Lung (tissue), 12 donors: ENCODE measurements around the gene AP1G1. TPM values are rescaled to one million over a fixed set of nuclear protein-coding genes. Genes with fewer than 3 reads are reported as not detected.

ENCODE experiments used
- ATAC-seq: fragments of 200-7000 bp; cut with Tn5 transposase; one replicate; pipeline ENCODE4 v1.9.1; 2020; ENCODE audit warnings: moderate number of reproducible peaks; ENCODE audit not compliant: insufficient read depth, low FRiP score
- DNase-seq, 3 donors: peaks; one replicate each; pipeline ENCODE4 v3.0.0-alpha.2; 2013 to 2017
- H3K27ac ChIP-seq, 2 donors: one replicate each; pipeline ENCODE4 v1.5.1; 2013; ENCODE audit warnings: mild to moderate bottlenecking in 2 of 2, moderate library complexity in 2 of 2, control low read depth in 1 of 2, inconsistent platforms in 1 of 2, low read depth in 1 of 2, low read length in 1 of 2
- H3K27me3 ChIP-seq, 3 donors: one replicate each; pipeline ENCODE4 v1.5.1; 2013; ENCODE audit warnings: low read length in 2 of 3; ENCODE audit not compliant: control insufficient read depth in 3 of 3, insufficient read depth in 3 of 3
- H3K36me3 ChIP-seq, 4 donors: one replicate each; pipeline ENCODE4 v1.5.1; 2013; ENCODE audit warnings: low read length in 4 of 4, mild to moderate bottlenecking in 1 of 4, moderate library complexity in 1 of 4; ENCODE audit not compliant: control insufficient read depth in 4 of 4, insufficient read depth in 4 of 4
- H3K4me1 ChIP-seq, 5 donors: one replicate each; pipeline ENCODE4 v1.5.1; 2013; ENCODE audit warnings: low read length in 5 of 5, mild to moderate bottlenecking in 2 of 5, moderate library complexity in 1 of 5; ENCODE audit not compliant: control insufficient read depth in 5 of 5, insufficient read depth in 5 of 5
- H3K4me3 ChIP-seq: one replicate; pipeline ENCODE4 v1.5.1; 2013; ENCODE audit warnings: mild to moderate bottlenecking, control low read depth, moderate library complexity
- H3K9ac ChIP-seq, 2 donors: one replicate each; pipeline ENCODE4 v1.5.1; 2013; ENCODE audit warnings: low read length in 2 of 2, control low read depth in 1 of 2; ENCODE audit not compliant: insufficient read depth in 1 of 2
- H3K9me3 ChIP-seq, 4 donors: one replicate each; pipeline ENCODE4 v1.5.1; 2013; ENCODE audit warnings: low read length in 3 of 4, mild to moderate bottlenecking in 1 of 4, moderate library complexity in 1 of 4; ENCODE audit not compliant: control insufficient read depth in 4 of 4, insufficient read depth in 3 of 4
- CTCF ChIP-seq: IDR thresholded peaks from 2 replicates; pipeline ENCODE4 v1.5.1; 2012; ENCODE audit warnings: mild to moderate bottlenecking; ENCODE audit errors: control extremely low read depth, extremely low read depth
- WGBS, 2 donors: extraction: QIAGEN DNeasy Blood & Tissue Kit; methylation state at CpG; one replicate each; pipeline ENCODE4 v1.1.7; 2013; 5-methylcytosine and 5-hydroxymethylcytosine counted together
- polyA plus RNA-seq, 2 donors: library from polyadenylated mRNA; stranded (reverse); fragments of 200-250 nt; gene quantifications; one replicate each; pipeline ENCODE4 v1.2.1, GENCODE V29; 2013
- total RNA-seq, 2 donors: library from RNA; depleted of rRNA in 1 of 2; stranded (reverse); fragments of >200 nt in 1 of 2; gene quantifications; one replicate each; pipeline ENCODE4 v1.2.1, GENCODE V29; 2014 to 2021
- donor health status: control.
- donor health status: control.
- donor health status: Bipolar disorder and iron deficiency.
- donor health status: healthy.
- donor health status: DM: yes; HTN: yes; CAD: no.

Gene AP1G1
- total and polyA plus RNA-seq, 4 donors: 14.7 to 136 (median 64.5) TPM

DNA sequence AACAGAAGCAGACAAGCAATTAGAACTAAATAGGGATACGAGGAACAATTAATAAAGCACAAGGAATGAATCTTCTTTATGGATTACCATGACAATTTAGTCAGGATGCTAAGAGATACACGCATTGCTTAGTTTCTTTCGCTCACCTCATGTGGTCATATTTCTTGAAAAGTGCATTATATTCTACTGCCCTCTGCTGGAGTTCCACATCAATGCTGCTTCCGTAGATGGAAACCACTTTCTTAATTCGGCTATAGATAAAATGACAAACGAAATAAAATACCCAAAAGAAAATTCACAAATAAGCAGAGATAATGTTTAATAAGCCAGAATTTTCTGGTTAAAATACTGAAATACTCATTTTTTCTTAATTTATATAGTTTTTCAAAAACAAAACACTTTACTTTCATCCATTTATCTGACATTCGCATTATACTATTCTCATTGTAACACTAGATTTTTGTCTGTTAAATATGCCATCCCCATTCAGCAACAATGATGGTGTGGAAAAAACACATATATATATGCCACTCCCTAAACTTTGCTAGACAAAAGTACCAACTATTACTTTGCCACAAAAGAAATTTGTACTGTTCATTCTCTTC is 62.1 kb downstream of the AP1G1 start:
- no peaks in the 10 kb centered on the region for H3K27me3 ChIP-seq
- WGBS, 2 donors: 54 to 62% methylated on average over 7 of the region's 7 CpGs
- no peak overlapping the region for H3K4me3 ChIP-seq
- H3K9me3 ChIP-seq: no peaks in the 10 kb centered on the region
- DNase-seq: peak in 2 of 3 donors; percentile 35 to 40
- no peak overlapping the region for H3K9ac ChIP-seq
- peaks cover 32 to 45% (median 39%) of the 10 kb centered on the region in 4 donors for H3K36me3 ChIP-seq
- peak; percentile 51 for TF ChIP-seq CTCF
- ATAC-seq: no peak
- H3K27ac ChIP-seq: no peak overlapping the region
- no peaks in the 10 kb centered on the region for H3K4me1 ChIP-seq

- Histone ChIP-seq H3K4me3 (no peak overlapping the region), H3K9ac (no peak overlapping the region), H3K9me3 (no peaks in the 10 kb centered on the region), H3K4me1 (no peaks in the 10 kb centered on the region), H3K27ac (no peak overlapping the region), H3K27me3 (no peaks in the 10 kb centered on the region), H3K36me3 (peaks cover 21 to 45% (median 28%) of the 10 kb centered on the region in 4 donors)
- ATAC-seq (no peak), DNase-seq (no peak)
- TF ChIP-seq CTCF: no peak
- WGBS, 2 donors: 96% methylated on average over 4 of the region's 4 CpGs
Measured at GRCh38 chr16:71738855-71739254, 69.8 kb downstream of the AP1G1 start.

- no peaks in the 10 kb centered on the region for H3K27me3 ChIP-seq
- H3K36me3 ChIP-seq: peaks cover 21 to 53% (median 27%) of the 10 kb centered on the region in 4 donors
Measured at GRCh38 chr16:71737501-71737900, 71.1 kb downstream of the AP1G1 start.

More at GRCh38 chr16:71737501-71737900, 71.1 kb downstream of the AP1G1 start:
- 99% methylated on average over 6 of the region's 6 CpGs for WGBS, 2 donors
- ATAC-seq (no peak), DNase-seq (no peak)
- no peaks in the 10 kb centered on the region for H3K4me1 ChIP-seq
- no peak overlapping the region for H3K4me3 ChIP-seq
- H3K27ac ChIP-seq: no peak overlapping the region
- no peaks in the 10 kb centered on the region for H3K9me3 ChIP-seq
- no peak overlapping the region for H3K9ac ChIP-seq
- no peak for TF ChIP-seq CTCF
